Testis (tissue), 3 donors: ENCODE results near the gene FRMD3. TPM values are rescaled to one million over a fixed set of nuclear protein-coding genes. Genes with fewer than 3 reads are reported as not detected.

Source experiments
- DNase-seq: peaks from one replicate; pipeline ENCODE4 v3.0.0-alpha.2; 2019
- H3K27ac ChIP-seq, 2 donors: fragments of 200-600 bp; sonication (generic); one replicate each; pipeline ENCODE4 v1.5.1; 2019
- H3K27me3 ChIP-seq: fragments of 200-600 bp; sonication (generic); one replicate; pipeline ENCODE4 v1.5.1; 2019
- H3K36me3 ChIP-seq: fragments of 200-600 bp; sonication (generic); one replicate; pipeline ENCODE4 v1.5.1; 2017; ENCODE audit warnings: low read depth; ENCODE audit errors: missing control alignments
- H3K4me1 ChIP-seq: fragments of 200-600 bp; sonication (generic); one replicate; pipeline ENCODE4 v1.5.1; 2019
- H3K4me3 ChIP-seq, 2 donors: fragments of 200-600 bp; sonication (generic); one replicate each; pipeline ENCODE4 v1.5.1; 2017 to 2019
- H3K9me3 ChIP-seq: fragments of 200-600 bp; sonication (generic); one replicate; pipeline ENCODE4 v1.5.1; 2017
- CTCF ChIP-seq, 3 experiments: fragments of 450-650 bp in 2 of 3; fragments of 200-600 bp in 1 of 3; sonication (generic) in 1 of 3; IDR thresholded peaks; one replicate each; pipeline ENCODE4 v1.5.1; 2016 to 2019; ENCODE audit warnings: antibody characterized with exemption in 3 of 3, mild to moderate bottlenecking in 2 of 3, moderate library complexity in 1 of 3
- POLR2A ChIP-seq: fragments of 450-650 bp; IDR thresholded peaks from one replicate; pipeline ENCODE4 v1.6.1; 2017; ENCODE audit warnings: antibody characterized with exemption, mild to moderate bottlenecking, moderate library complexity
- WGBS, 2 donors: methylation state at CpG; one replicate each; pipeline ENCODE4 v1.1.5; 2018; 5-methylcytosine and 5-hydroxymethylcytosine counted together
- intact Hi-C: fragments of 100-400 bp; cut with DNase I; formaldehyde crosslinking; loops from one replicate; pipeline ENCODE4 v1.15.1; 2023; ENCODE audit warnings: low total_unique reads
- polyA plus RNA-seq: library from polyadenylated mRNA; stranded (reverse); fragments of 350-450 nt; fragmentation: Illumina TruSeq; extraction: RNeasy Lipid Tissue Mini Kit (QIAGEN cat#74804); gene quantifications from one replicate; pipeline ENCODE4 v1.2.3, GENCODE V29; 2014; ENCODE audit warnings: low read depth, low replicate concordance; ENCODE audit not compliant: insufficient read depth
- total RNA-seq, 2 donors: library from RNA; depleted of rRNA; stranded (reverse); fragments of >200 nt; gene quantifications; one replicate each; pipeline ENCODE4 v1.2.3, GENCODE V29; 2016

Gene FRMD3
- total and polyA plus RNA-seq, 3 donors from 2014 or later = 5.5 to 16.2 (median 12.5) TPM

- Histone ChIP-seq H3K27ac (no peak overlapping the region), H3K4me1 (peaks cover 32% of the 10 kb centered on the region), H3K27me3 (no peaks in the 10 kb centered on the region), H3K9me3 (no peaks in the 10 kb centered on the region), H3K36me3 (no peaks in the 10 kb centered on the region), H3K4me3 (no peak overlapping the region)
- intact Hi-C loops = no loop called here
- DNase-seq = no peak
- TF ChIP-seq POLR2A (no peak), CTCF (IDR thresholded peaks at IDR 0.05) (no peak)
- WGBS, 2 donors = 66 to 71% methylated on average over 3 of the region's 3 CpGs
Observed at GRCh38 chr9:83420486-83420885, 117.7 kb downstream of the FRMD3 start.

GRCh38 chr9:83419961-83420360, 118.2 kb downstream of the FRMD3 start:
- H3K4me3 ChIP-seq = no peak overlapping the region
- no peak for DNase-seq
- H3K27ac ChIP-seq = no peak overlapping the region
- H3K4me1 ChIP-seq = peaks cover 32% of the 10 kb centered on the region
- intact Hi-C loops = no loop called here
- no peaks in the 10 kb centered on the region for H3K36me3 ChIP-seq
- TF ChIP-seq POLR2A (no peak), CTCF (IDR thresholded peaks at IDR 0.05) (no peak)
- no peaks in the 10 kb centered on the region for H3K27me3 ChIP-seq
- 45 to 60% methylated on average over 4 of the region's 4 CpGs for WGBS, 2 donors
- no peaks in the 10 kb centered on the region for H3K9me3 ChIP-seq

GRCh38 chr9:83418283-83418682, 119.9 kb downstream of the FRMD3 start:
- no peak for DNase-seq
- H3K4me3 ChIP-seq = no peak overlapping the region
- TF ChIP-seq POLR2A = no peak
- H3K9me3 ChIP-seq = no peaks in the 10 kb centered on the region
- H3K36me3 ChIP-seq = no peaks in the 10 kb centered on the region
- peaks cover 25% of the 10 kb centered on the region for H3K4me1 ChIP-seq
- intact Hi-C loops = no loop called here
- no peaks in the 10 kb centered on the region for H3K27me3 ChIP-seq
- 55 to 79% methylated on average over 1 of the region's 1 CpG for WGBS, 2 donors
- H3K27ac ChIP-seq = no peak overlapping the region

GRCh38 chr9:83413367-83413766, 124.8 kb downstream of the FRMD3 start:
- H3K4me1 ChIP-seq = no peaks in the 10 kb centered on the region
- no peaks in the 10 kb centered on the region for H3K9me3 ChIP-seq
- WGBS, 2 donors = 96% methylated on average over 4 of the region's 4 CpGs
- no peak overlapping the region for H3K27ac ChIP-seq
- H3K27me3 ChIP-seq = no peaks in the 10 kb centered on the region
- intact Hi-C loops = no loop called here
- TF ChIP-seq POLR2A = no peak
- TF ChIP-seq CTCF (IDR thresholded peaks at IDR 0.05) = no peak
- H3K36me3 ChIP-seq = no peaks in the 10 kb centered on the region
- H3K4me3 ChIP-seq = no peak overlapping the region
- DNase-seq = no peak

GRCh38 chr9:83410701-83411100, 127.5 kb downstream of the FRMD3 start:
- DNase-seq = no peak
- no peaks in the 10 kb centered on the region for H3K27me3 ChIP-seq
- no peaks in the 10 kb centered on the region for H3K36me3 ChIP-seq
- intact Hi-C loops = no loop called here
- no peak for TF ChIP-seq CTCF (IDR thresholded peaks at IDR 0.05)
- TF ChIP-seq POLR2A = no peak
- H3K4me3 ChIP-seq = no peak overlapping the region
- no peak overlapping the region for H3K27ac ChIP-seq
- no peaks in the 10 kb centered on the region for H3K9me3 ChIP-seq
- no peaks in the 10 kb centered on the region for H3K4me1 ChIP-seq
- 83 to 94% methylated on average over 5 of the region's 5 CpGs for WGBS, 2 donors
